HG02642 (cell line): Measurements from ENCODE around the gene EIF1AY.
"Not testable (repeated sequence)": the region's sequence is repeated elsewhere in the genome, so short reads cannot be mapped to it uniquely, and the experiment has no call there.

Experiments used
- ATAC-seq: cut with Tn5 transposase; IDR thresholded peaks from one replicate; pipeline ENCODE4 v1.9.1; 2021; ENCODE audit warnings: mild to moderate bottlenecking; ENCODE audit not compliant: unreplicated experiment, poor library complexity

Gene EIF1AY

DNA sequence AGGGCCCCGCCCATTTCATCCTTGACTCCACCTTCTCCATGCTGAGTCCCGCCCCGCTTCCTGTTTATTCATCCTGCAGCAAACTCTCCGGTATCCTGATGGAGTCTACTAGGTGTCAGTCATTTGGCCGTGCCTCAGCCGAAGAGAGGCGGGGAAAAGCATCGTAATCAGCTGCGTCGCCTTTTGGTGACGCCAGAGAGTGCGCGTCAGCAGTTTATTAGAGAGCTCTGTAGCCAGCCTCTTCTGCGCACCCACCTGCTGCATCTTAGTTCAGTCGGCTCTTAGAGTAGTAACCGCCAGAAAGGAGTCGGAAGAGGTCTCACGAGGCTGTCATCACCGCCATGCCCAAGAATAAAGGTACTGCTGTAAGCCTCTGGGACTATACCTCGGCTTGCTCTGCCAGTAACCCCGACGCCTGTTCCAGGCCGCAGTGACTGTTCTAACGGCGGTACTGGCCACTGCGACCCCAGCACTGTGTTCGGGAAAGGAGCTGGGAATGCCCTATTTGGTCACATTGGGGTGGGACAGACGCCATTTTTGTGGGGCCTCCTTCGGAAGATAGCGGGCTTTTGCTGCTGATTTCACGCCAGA, at the start of gene EIF1AY:
TSS of gene EIF1AY (plus strand) at position 246 of the 591 bp plus-strand sequence. CDS start at position 342, 96 bp downstream.
- ATAC-seq = peak; percentile 96

DNA sequence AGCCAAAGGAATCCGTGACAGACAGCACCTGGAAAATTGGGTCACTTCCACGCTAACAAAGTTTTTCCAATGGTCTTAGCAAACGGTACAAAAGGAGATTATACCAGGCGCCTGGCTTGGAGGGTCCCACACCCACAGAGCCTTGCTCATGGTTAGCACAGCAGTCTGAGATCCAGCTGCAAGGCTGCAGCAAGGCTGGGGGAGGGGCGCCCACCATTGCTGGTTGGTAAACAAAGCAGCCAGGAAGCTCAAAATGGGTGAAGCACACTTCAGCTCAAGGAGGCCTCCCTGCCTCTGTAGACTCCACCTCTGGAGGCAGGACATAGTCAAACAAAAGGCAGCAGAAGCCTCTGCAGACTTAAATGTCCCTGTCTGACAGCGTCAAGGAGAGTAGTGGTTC, 47.1 kb upstream of the EIF1AY start:
- no peak for ATAC-seq

- ATAC-seq = no peak
These were observed 37.4 kb upstream of the EIF1AY start for GRCh38 chrY:20538186-20538585.

DNA sequence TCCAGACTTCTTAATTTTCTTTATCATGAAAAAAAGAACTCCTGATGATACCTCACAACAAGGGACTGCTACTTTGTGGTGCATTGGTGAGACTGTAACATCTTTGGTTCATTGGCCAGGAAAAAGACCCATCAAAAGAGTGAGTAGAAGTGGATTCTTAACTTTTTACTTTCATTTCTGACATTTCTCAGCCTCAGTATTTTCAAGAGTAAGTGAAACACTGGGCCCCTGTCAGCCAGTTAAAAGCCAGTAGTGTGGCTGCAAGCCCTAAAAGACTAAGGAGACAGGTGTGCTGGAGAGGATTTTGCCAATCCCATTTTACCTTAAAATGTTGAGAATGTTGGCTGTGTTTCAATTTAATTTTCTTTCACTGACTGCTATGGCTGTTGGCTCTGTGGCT, 36.6 kb upstream of the EIF1AY start:
- ATAC-seq = peak; percentile 69

GRCh38 chrY:20544451-20544960, 31.1 kb upstream of the EIF1AY start:
- no peak for ATAC-seq

DNA sequence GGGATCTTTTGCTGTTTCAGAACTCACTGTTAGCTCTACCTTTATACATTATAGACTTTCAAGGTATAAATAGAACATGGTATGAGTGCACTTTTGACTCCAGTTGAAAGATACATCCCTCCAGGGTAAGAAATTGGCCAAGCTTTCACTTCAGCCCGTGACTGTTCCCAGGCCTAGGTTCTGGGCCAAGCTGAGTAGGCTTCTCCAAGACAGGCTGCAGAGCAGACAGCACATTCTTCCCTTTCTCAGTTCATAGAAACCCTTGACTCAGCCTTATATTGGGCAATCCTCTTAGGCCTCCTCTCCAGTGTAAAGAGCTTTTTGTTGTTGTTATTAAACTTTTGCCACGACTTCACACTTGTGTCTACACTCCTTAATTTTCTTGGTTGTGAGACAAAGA, 29.5 kb upstream of the EIF1AY start:
- no peak for ATAC-seq

GRCh38 chrY:20549289-20549688, 26.3 kb upstream of the EIF1AY start:
- ATAC-seq = no peak

DNA sequence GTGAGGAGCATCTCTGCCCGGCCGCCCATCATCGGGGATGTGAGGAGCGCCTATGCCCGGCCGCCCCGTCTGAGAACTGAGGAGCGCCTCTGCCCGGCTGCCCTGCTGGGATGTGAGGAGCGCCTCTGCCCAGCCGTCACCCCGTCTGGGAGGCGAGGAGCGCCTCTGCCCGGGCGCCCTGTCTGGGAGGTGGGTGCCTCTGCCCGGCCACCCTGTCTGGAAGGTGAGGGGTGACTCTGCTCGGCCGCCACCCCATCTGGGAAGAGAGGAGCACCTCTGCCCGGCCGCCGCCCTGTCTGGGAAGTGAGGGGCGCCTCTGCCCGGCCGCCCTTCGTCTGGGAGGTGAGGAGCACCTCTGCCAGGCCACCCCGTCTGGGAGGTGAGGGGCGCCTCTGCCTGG, 23.7 kb upstream of the EIF1AY start:
- ATAC-seq = no peak

GRCh38 chrY:20552764-20553323, 22.7 kb upstream of the EIF1AY start:
- ATAC-seq = not testable (repeated sequence)

DNA sequence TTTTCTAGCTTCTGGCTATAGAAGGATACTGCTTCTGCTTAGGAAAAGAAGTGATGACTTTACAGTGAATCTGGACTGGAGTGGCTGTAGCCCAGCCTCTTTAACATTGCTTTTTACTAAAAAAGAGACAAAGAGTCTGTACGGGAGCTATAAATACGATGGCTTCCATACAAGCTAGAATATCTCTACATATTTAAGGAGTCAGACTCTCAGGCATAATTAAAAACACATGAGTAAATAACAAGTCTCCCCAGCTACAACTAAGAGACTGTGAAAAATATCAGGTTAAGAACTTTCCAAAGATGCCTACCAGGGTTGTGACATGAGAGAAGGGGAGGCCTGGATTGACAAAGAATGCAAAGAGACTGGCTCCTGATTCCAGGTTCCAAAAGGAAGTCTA, 19.8 kb upstream of the EIF1AY start:
- ATAC-seq = no peak

GRCh38 chrY:20558677-20559076, 16.9 kb upstream of the EIF1AY start:
- ATAC-seq = no peak

DNA sequence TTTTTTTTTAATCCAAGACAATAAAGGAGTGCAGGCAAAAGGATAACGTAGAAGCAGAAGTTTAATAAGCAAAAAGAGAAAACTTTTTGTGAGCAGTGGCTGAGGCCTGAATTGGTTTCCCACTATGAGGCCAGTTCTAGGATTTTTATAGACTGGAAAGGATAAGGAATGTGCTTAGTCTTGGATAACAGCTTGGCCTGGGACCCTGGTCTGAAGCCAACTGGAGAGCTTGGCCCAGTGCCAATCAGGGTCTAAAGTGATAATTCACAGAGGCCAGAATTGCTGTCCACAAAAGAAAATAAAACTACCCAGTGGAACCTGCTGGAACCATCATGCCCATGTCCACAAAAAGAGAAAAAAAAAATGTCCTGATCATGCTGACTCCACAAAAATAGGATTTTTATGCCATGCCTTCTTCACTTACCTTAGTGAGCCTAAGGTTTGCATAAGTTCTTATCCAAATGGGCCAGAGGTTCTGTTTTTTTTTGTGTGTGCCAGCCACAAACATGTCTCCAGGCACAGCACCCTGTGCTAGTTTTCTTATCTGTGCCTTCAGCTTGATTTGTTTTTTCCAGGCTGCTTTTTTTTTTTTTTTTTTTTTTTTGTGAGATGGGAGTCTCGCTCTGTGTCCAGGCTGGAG, 15.6 kb upstream of the EIF1AY start:
- ATAC-seq = no peak

DNA sequence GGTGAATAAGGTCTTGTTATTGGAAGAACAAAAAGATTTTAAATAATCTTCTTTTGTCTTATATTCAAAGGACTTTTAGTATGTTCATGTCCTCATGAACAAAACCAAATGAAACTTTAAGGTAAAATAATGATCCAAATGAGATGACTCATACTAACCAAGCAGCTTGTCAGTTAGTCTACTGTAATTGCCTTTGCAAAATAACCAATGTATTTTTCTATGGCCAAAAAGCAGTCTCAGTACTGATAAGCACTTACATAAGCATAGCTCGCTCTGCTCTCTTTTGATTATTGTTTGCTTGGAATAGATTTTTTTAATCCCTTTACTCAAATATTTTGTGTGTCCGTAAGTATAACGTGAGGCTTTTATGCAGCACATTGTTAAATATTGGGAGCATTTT, 4.3 kb upstream of the EIF1AY start:
- ATAC-seq = no peak

GRCh38 chrY:20576506-20576905, 930 bp downstream of the EIF1AY start:
- no peak for ATAC-seq

DNA sequence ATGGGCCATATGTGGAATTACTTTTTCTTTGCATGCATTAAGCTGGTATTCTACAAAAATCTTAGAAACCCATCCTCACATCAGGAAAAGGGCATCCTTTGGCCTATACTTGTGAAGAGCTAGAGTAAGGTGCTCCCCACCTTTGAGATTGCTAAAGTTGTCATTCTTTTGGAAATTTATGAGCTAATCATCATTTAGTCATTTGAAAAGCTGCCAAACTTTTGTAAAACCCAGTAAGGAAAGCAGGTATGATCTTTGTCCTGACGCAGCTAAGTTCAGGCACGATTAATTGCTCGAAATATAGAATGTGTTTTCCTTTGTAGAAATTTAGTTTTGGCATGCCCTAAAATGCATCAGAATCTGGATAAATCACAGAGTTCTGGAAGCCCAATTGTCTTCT, 2.6 kb downstream of the EIF1AY start:
- ATAC-seq = no peak

DNA sequence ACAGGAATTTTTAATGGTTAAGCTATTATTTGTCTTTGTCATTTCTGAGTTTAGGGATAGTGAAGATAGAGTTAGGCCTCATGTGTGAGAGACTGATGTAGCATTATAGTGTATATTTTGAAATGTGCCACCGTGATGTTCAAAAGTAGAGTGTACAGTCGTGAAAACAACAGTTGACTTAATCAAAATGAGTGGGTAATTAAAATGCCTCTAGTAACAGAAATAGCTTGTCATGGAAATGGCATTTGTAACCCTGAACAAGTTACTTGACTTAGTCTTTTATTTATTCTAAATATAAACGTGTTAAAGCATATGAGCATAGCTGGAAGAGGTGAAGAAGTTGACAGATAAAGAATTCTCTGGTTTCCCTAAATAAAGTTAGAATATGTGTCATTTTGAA, 6.1 kb downstream of the EIF1AY start:
- no peak for ATAC-seq

- no peak for ATAC-seq
These were observed 10.6 kb downstream of the EIF1AY start for GRCh38 chrY:20586161-20586560.
